ENCODE data around the gene BTRC.

The BTRC gene

GRCh38 chr10:101535949-101536348 lies 182.0 kb downstream of the BTRC start:
- Histone ChIP-seq H3K27ac (ENCODE audit: low read depth, low read length) (no peak overlapping the region), H3K27me3 (ENCODE audit: low read length) (no peaks in the 10 kb centered on the region), H4K20me1 (ENCODE audit: low read depth, low read length) (no peaks in the 10 kb centered on the region), H2AFZ (ENCODE audit: low read depth, low read length, severe bottlenecking) (no peak overlapping the region), H3K4me3 (ENCODE audit: insufficient read depth, low read length, poor library complexity, severe bottlenecking) (no peak overlapping the region), H3K9ac (ENCODE audit: low read length) (no peak overlapping the region), H3F3A (ENCODE audit: insufficient read depth) (no peaks in the 10 kb centered on the region), H3K9me2 (replicated peaks; ENCODE audit: insufficient read depth, low read length) (no peaks in the 10 kb centered on the region), H3K9me3 (ENCODE audit: insufficient read depth, low read length) (no peaks in the 10 kb centered on the region), H3K4me2 (ENCODE audit: low read depth, low read length, poor library complexity, severe bottlenecking) (no peak overlapping the region), H3K36me3 (ENCODE audit: low read length) (no peaks in the 10 kb centered on the region), H3K79me2 (ENCODE audit: insufficient read depth, low read length) (no peaks in the 10 kb centered on the region)
- TF ChIP-seq EZH2phosphoT487 (conservative IDR thresholded peaks at IDR 0.05; ENCODE audit: low read length) (no peak), CTCF (IDR thresholded peaks at IDR 0.05; ENCODE audit: insufficient read depth, low read length, poor library complexity, severe bottlenecking) (no peak)

- H2AFZ ChIP-seq (ENCODE audit: low read depth, low read length, severe bottlenecking) = no peak overlapping the region
- no peaks in the 10 kb centered on the region for H3K9me3 ChIP-seq (ENCODE audit: insufficient read depth, low read length)
- H3K27me3 ChIP-seq (ENCODE audit: low read length) = no peaks in the 10 kb centered on the region
- no peak overlapping the region for H3K9ac ChIP-seq (ENCODE audit: low read length)
- TF ChIP-seq CTCF (IDR thresholded peaks at IDR 0.05; ENCODE audit: insufficient read depth, low read length, poor library complexity, severe bottlenecking) (peak; percentile 47), EZH2phosphoT487 (conservative IDR thresholded peaks at IDR 0.05; ENCODE audit: low read length) (no peak)
- no peaks in the 10 kb centered on the region for H3K9me2 ChIP-seq (replicated peaks; ENCODE audit: insufficient read depth, low read length)
- H3K79me2 ChIP-seq (ENCODE audit: insufficient read depth, low read length) = no peaks in the 10 kb centered on the region
- no peak overlapping the region for H3K4me2 ChIP-seq (ENCODE audit: low read depth, low read length, poor library complexity, severe bottlenecking)
- no peaks in the 10 kb centered on the region for H3F3A ChIP-seq (ENCODE audit: insufficient read depth)
- H3K36me3 ChIP-seq (ENCODE audit: low read length) = no peaks in the 10 kb centered on the region
- H4K20me1 ChIP-seq (ENCODE audit: low read depth, low read length) = no peaks in the 10 kb centered on the region
- H3K4me3 ChIP-seq (ENCODE audit: insufficient read depth, low read length, poor library complexity, severe bottlenecking) = no peak overlapping the region
- H3K27ac ChIP-seq (ENCODE audit: low read depth, low read length) = no peak overlapping the region
Observed at GRCh38 chr10:101536800-101537199, 182.8 kb downstream of the BTRC start.

GRCh38 chr10:101538446-101538845 lies 184.5 kb downstream of the BTRC start:
- H3F3A ChIP-seq (ENCODE audit: insufficient read depth) = no peaks in the 10 kb centered on the region
- H3K4me2 ChIP-seq (ENCODE audit: low read depth, low read length, poor library complexity, severe bottlenecking) = no peak overlapping the region
- H3K27ac ChIP-seq (ENCODE audit: low read depth, low read length) = no peak overlapping the region
- H3K27me3 ChIP-seq (ENCODE audit: low read length) = no peaks in the 10 kb centered on the region
- H3K9ac ChIP-seq (ENCODE audit: low read length) = no peak overlapping the region
- H3K9me3 ChIP-seq (ENCODE audit: insufficient read depth, low read length) = no peaks in the 10 kb centered on the region
- no peak overlapping the region for H2AFZ ChIP-seq (ENCODE audit: low read depth, low read length, severe bottlenecking)
- H3K36me3 ChIP-seq (ENCODE audit: low read length) = no peaks in the 10 kb centered on the region
- no peaks in the 10 kb centered on the region for H4K20me1 ChIP-seq (ENCODE audit: low read depth, low read length)
- no peak for TF ChIP-seq CTCF (IDR thresholded peaks at IDR 0.05; ENCODE audit: insufficient read depth, low read length, poor library complexity, severe bottlenecking)
- H3K79me2 ChIP-seq (ENCODE audit: insufficient read depth, low read length) = no peaks in the 10 kb centered on the region
- H3K9me2 ChIP-seq (replicated peaks; ENCODE audit: insufficient read depth, low read length) = no peaks in the 10 kb centered on the region
- H3K4me3 ChIP-seq (ENCODE audit: insufficient read depth, low read length, poor library complexity, severe bottlenecking) = no peak overlapping the region

GRCh38 chr10:101545898-101546297 lies 191.9 kb downstream of the BTRC start:
- no peak overlapping the region for H2AFZ ChIP-seq (ENCODE audit: low read depth, low read length, severe bottlenecking)
- H3K79me2 ChIP-seq (ENCODE audit: insufficient read depth, low read length) = no peaks in the 10 kb centered on the region
- no peaks in the 10 kb centered on the region for H3K27me3 ChIP-seq (ENCODE audit: low read length)
- no peaks in the 10 kb centered on the region for H3K9me2 ChIP-seq (replicated peaks; ENCODE audit: insufficient read depth, low read length)
- no peak overlapping the region for H3K27ac ChIP-seq (ENCODE audit: low read depth, low read length)
- TF ChIP-seq EZH2phosphoT487 (conservative IDR thresholded peaks at IDR 0.05; ENCODE audit: low read length) (no peak), CTCF (IDR thresholded peaks at IDR 0.05; ENCODE audit: insufficient read depth, low read length, poor library complexity, severe bottlenecking) (no peak)
- no peaks in the 10 kb centered on the region for H3K36me3 ChIP-seq (ENCODE audit: low read length)
- no peaks in the 10 kb centered on the region for H3K9me3 ChIP-seq (ENCODE audit: insufficient read depth, low read length)
- H3K9ac ChIP-seq (ENCODE audit: low read length) = no peak overlapping the region
- H3F3A ChIP-seq (ENCODE audit: insufficient read depth) = no peaks in the 10 kb centered on the region
- no peak overlapping the region for H3K4me3 ChIP-seq (ENCODE audit: insufficient read depth, low read length, poor library complexity, severe bottlenecking)
- H4K20me1 ChIP-seq (ENCODE audit: low read depth, low read length) = no peaks in the 10 kb centered on the region
- H3K4me2 ChIP-seq (ENCODE audit: low read depth, low read length, poor library complexity, severe bottlenecking) = no peak overlapping the region
